Measurements from ENCODE around the gene RAB22A. TPM values are rescaled to one million over a fixed set of nuclear protein-coding genes. Genes with fewer than 3 reads are reported as not detected.
A peak's percentile ranks its signal among the peaks of the same experiment; 100 is the strongest.

The RAB22A gene
- total and polyA plus RNA-seq, 5 experiments from 2014 or later: 11.0 to 23.3 (median 13.7) TPM

DNA sequence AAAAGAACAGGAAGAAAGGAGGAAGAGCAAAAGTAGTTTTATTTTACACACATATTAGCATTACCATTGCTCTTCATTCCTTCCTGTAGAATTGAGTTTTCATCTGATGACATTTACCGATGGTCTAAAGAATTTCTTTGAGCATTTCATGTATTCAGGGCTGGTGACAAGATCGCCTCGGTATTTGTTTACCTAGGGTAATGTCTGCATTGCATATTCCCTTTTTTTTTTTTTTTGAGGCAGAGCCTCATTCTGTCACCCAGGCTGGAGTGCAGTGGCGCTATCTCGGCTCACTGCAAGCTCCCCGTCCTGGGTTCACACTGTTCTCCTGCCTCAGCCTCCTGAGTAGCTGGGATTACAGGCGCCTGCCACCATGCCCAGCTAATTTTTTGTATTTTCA lies 19.3 kb downstream of the RAB22A start:
- Mint-ChIP-seq H3K27ac (peak overlapping the region in 3 of 10 donors; percentile 9 to 65 (median 29)), H3K36me3 (peaks cover 0 to 33% (median 1%) of the 10 kb centered on the region in 3 donors), H3K27me3 (no peaks in the 10 kb centered on the region), H3K4me1 (peaks cover 31 to 66% (median 59%) of the 10 kb centered on the region in 4 donors), H3K4me3 (peak overlapping the region in 1 of 10 donors; percentile 34), H3K9me3 (no peaks in the 10 kb centered on the region)
- ATAC-seq (no peak), DNase-seq (no peak)
- POLR2A ChIA-PET: no interaction called here

DNA sequence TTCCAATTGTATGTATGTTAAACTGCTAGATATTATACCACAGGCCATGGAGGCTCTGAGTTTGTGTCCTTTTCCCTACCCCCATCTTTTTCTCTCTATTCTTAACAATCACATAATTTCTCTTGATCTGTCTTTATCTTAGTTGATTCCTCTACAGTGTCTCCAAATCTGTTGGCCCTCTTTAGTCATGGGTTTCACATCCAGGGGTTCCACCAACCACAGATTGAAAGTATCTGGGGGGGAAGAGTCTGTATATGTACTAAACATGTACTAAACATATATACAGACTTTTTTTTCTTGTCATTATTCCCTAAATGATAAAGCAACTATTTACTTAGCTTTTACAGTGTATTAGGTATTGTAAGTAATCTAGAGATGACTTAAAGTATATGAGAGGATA lies 20.2 kb downstream of the RAB22A start:
- Mint-ChIP-seq H3K36me3 (peaks cover 0 to 33% (median 1%) of the 10 kb centered on the region in 3 donors), H3K27ac (no peak overlapping the region), H3K27me3 (no peaks in the 10 kb centered on the region), H3K9me3 (no peaks in the 10 kb centered on the region), H3K4me1 (peaks cover 31 to 59% (median 54%) of the 10 kb centered on the region in 4 donors), H3K4me3 (no peak overlapping the region)
- POLR2A ChIA-PET: no interaction called here
- ATAC-seq (no peak), DNase-seq (no peak)

DNA sequence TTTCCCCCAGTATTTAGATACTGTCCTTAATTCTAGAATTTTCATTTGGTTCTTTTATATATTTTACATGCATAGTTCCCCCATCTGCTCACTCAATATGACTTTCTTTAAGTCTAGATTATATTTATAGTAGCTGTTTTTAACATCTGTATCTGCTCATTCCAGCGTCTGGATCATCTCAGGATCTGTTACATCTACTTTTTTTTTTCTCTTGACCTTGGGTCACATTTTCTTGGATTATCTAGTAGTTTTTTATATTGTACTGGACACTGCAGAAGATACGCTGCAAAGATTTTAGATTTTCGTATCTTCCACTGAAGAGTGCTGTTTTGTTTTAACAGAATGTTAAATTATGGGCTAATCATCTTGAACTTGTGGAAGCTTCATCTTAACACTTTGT lies 20.7 kb downstream of the RAB22A start:
- no peak for DNase-seq
- Mint-ChIP-seq H3K27ac (peak overlapping the region in 1 of 10 donors; percentile 5), H3K36me3 (peaks cover 0 to 36% (median 1%) of the 10 kb centered on the region in 3 donors), H3K4me1 (peaks cover 33 to 59% (median 54%) of the 10 kb centered on the region in 4 donors), H3K4me3 (no peak overlapping the region), H3K27me3 (no peaks in the 10 kb centered on the region), H3K9me3 (no peaks in the 10 kb centered on the region)
- POLR2A ChIA-PET: interaction anchor here (0.6 to 1.1 kb wide), 2 partner anchors 10 to 13 kb away, joined by 3 read pairs; no protein-coding TSS in a partner anchor
- no peak for ATAC-seq

DNA sequence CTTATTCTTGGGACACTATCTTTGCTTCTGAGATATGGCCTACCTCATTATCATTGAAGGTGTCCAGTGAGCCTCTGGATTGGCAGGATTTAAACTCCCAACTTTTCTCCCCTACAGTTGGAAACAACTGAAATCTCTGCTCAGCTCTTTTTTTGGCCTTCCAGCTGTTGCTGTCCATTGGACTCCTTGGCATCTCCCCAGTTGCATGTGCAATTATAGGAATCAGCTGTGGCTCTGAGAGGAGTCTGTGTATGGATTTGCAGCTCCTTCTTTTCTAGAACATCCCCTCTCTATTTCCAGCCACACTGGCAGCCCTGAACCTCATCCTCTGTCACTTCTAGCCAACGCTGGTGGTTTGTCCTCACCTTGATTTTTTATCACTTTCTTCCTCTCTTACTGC lies 21.2 kb downstream of the RAB22A start:
- ATAC-seq (no peak), DNase-seq (no peak)
- no peak overlapping the region for H3K4me3 Mint-ChIP-seq
- no peaks in the 10 kb centered on the region for H3K9me3 Mint-ChIP-seq
- peaks cover 34 to 56% (median 51%) of the 10 kb centered on the region in 4 donors for H3K4me1 Mint-ChIP-seq
- H3K27ac Mint-ChIP-seq: peak overlapping the region in 2 of 10 donors; percentile 42 to 43
- H3K36me3 Mint-ChIP-seq: peaks cover 0 to 36% (median 1%) of the 10 kb centered on the region in 3 donors
- H3K27me3 Mint-ChIP-seq: no peaks in the 10 kb centered on the region
- POLR2A ChIA-PET: interaction anchor here (0.6 to 1.1 kb wide), 3 partner anchors 10 to 22 kb away, joined by 3 to 4 read pairs (median 3); no protein-coding TSS in a partner anchor

DNA sequence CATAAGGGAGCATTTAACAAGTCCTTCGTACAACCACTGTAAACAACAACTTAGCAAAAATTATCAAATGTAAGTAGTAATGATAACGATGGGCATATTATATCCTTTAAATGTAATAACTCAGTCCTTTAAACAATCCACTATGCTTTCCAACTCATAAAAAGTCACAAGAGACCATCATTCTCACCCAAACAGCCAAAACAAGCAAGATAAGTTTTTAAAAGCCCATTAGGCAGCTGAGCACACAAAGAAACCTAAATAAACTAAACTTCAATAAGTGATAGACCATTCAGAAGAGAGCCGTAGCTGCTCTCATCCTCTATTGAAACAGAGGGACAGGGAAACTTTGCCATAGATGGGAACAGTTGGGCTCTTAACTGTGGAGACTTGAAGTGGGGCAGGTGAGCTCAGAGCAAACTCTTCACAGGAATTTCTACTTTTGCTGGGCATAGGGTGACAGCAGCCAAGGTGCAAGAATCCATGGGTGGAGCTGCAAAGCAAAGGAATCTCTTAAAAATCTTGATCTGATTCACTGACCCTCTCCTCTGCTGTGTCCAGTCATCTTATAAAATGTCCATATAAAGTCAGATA lies 22.5 kb downstream of the RAB22A start:
- H3K4me1 Mint-ChIP-seq: peaks cover 34 to 48% (median 41%) of the 10 kb centered on the region in 4 donors
- H3K36me3 Mint-ChIP-seq: peaks cover 1 to 33% (median 3%) of the 10 kb centered on the region in 3 donors
- H3K27me3 Mint-ChIP-seq: no peaks in the 10 kb centered on the region
- no peak overlapping the region for H3K4me3 Mint-ChIP-seq
- no peak for DNase-seq
- ATAC-seq: no peak
- H3K9me3 Mint-ChIP-seq: no peaks in the 10 kb centered on the region
- POLR2A ChIA-PET: no interaction called here
- peak overlapping the region in 2 of 10 donors; percentile 26 to 31 for H3K27ac Mint-ChIP-seq

DNA sequence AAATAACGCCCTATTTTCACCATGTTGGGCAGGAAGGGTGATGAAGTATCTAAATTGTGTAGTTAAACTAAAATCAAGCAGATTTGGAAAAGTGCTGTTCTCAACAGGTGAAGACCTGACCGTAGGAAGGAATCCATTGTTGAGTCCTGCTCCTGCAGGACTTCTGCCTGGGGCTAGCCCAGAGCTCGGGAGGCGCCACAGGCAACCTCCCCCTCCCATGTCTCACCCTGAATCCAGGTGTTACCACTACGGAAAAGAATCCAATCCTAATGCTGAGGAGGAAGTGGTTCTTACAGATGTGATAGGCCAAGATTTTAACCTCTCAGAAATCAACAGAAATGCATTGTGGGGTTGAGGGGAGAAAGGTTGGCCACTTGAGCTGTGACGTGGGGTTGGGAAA lies 30.2 kb downstream of the RAB22A start:
- POLR2A ChIA-PET: no interaction called here
- peaks cover 5 to 34% (median 5%) of the 10 kb centered on the region in 3 donors for H3K36me3 Mint-ChIP-seq
- peak overlapping the region in 2 of 10 donors; percentile 15 to 17 for H3K27ac Mint-ChIP-seq
- ATAC-seq: no peak
- peaks cover 0 to 9% (median 0%) of the 10 kb centered on the region in 9 donors for H3K9me3 Mint-ChIP-seq
- H3K4me1 Mint-ChIP-seq: peaks cover 25 to 49% (median 34%) of the 10 kb centered on the region in 4 donors
- DNase-seq: no peak
- H3K27me3 Mint-ChIP-seq: no peaks in the 10 kb centered on the region
- no peak overlapping the region for H3K4me3 Mint-ChIP-seq

DNA sequence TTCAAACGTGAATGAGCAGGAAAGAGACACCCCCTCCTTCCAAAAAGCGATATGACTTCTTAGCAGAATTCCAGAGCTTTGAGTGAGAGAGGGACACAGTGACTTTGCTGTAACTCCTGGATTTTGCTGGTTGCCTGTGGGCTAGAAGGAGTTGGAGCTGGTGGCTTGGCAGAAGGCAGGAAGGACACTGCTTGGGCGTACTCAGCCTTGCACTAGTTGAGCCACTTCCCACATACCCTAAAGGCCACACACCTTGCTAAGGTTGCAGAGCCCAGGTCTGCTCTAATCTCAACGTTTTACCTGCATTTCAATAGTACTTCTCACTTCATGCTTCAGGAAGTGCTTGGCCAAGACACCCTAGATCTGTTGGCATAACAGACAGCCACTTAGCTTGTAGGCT lies 30.6 kb downstream of the RAB22A start:
- Mint-ChIP-seq H3K36me3 (peaks cover 5 to 36% (median 5%) of the 10 kb centered on the region in 3 donors), H3K9me3 (peaks cover 0 to 9% (median 0%) of the 10 kb centered on the region in 9 donors), H3K27ac (peak overlapping the region in 3 of 10 donors; percentile 17 to 35 (median 17)), H3K4me3 (no peak overlapping the region), H3K4me1 (peaks cover 25 to 46% (median 35%) of the 10 kb centered on the region in 4 donors), H3K27me3 (no peaks in the 10 kb centered on the region)
- ATAC-seq (no peak), DNase-seq (no peak)
- POLR2A ChIA-PET: no interaction called here

DNA sequence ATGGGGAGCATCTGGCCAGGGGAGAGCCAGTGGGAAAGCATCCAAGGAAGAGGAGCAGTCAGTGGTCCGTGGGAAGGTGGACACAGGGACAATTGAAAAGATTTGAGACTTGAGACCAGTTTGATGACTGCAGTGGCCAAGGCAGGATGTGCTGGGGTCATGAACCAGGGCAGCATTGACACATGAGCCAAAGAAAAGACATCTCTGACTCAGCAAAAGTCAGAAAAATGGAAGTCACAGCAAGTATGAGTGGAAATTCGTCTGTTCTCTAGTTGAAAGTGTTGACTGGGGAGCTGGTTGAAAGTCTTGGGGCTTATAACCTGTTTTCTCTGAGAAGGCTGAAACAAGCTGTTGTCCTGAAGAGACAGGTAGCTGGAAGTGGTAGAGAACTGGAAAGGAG lies 31.3 kb downstream of the RAB22A start:
- Mint-ChIP-seq H3K27ac (peak overlapping the region in 5 of 10 donors; percentile 17 to 78 (median 45)), H3K4me3 (no peak overlapping the region), H3K4me1 (peaks cover 25 to 48% (median 36%) of the 10 kb centered on the region in 4 donors), H3K36me3 (peaks cover 7 to 42% (median 10%) of the 10 kb centered on the region in 3 donors), H3K9me3 (peaks cover 0 to 9% (median 0%) of the 10 kb centered on the region in 9 donors), H3K27me3 (no peaks in the 10 kb centered on the region)
- DNase-seq (no peak), ATAC-seq (no peak)
- POLR2A ChIA-PET: no interaction called here

DNA sequence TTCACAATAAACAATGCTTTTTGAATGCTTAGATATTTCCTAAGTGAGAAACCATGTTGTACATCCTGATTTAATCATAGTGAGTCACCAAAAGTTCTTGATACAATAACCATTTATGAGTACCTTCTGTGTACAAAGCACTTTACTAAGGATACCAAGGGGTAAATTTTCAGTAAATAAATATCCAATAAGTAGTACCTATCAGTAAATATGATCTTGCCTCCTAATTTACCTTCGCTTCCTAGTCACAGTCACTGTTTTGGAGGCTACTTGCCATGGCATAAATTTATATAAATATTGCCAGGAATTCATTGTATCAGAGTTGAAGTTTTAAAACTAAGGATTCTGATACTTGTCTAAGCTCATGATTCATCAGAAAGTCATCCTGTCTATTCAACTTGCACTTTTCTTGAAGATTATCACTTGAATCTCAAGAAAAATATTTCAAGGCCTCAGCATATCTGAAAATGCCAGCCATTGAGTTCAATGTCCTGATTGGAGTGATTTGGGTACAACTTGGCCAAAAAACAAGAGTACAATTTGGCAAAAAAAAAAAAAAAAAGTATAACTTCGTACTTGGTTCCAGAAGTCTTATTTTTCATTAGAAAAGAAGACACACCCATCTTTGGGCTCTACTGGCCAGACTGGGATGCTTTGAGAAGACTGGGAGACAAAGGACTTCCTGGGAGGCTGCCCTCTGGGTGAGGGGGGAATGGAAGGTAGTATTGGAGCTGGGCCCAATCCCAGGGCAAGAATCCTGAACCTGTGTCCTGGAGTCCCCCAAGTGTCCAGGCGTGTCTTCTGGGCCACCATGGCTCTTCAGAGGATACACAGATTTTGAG lies 32.8 kb downstream of the RAB22A start:
- no peak overlapping the region for H3K27ac Mint-ChIP-seq
- H3K36me3 Mint-ChIP-seq: peaks cover 9 to 48% (median 21%) of the 10 kb centered on the region in 3 donors

DNA sequence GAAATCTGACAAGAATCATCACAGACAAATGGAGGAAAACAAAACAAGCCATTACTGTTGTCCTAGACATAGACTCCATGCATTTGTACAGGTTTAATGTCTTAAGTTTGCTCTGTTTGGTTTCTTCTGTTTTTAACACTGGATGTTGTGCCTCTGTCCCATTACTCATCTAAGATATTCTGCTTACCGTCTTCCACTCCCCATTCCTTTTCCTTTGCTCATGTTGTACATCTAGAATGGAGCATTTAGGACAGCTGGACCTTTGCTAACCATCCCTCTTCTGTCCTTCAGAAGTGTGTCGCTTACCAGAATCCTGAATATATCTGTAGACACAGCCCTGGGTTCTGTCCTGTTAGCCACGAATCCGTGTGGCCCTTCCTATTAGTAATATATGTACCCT lies 35.2 kb downstream of the RAB22A start:
- H3K36me3 Mint-ChIP-seq: peaks cover 9 to 68% (median 19%) of the 10 kb centered on the region in 3 donors

More for the DNA sequence above, 32.8 kb downstream of the RAB22A start:
- Mint-ChIP-seq H3K4me3 (no peak overlapping the region), H3K4me1 (peaks cover 25 to 47% (median 36%) of the 10 kb centered on the region in 4 donors), H3K27me3 (no peaks in the 10 kb centered on the region), H3K9me3 (peaks cover 0 to 9% (median 0%) of the 10 kb centered on the region in 9 donors)
- DNase-seq: no peak
- no peak for ATAC-seq
- POLR2A ChIA-PET: no interaction called here

DNA sequence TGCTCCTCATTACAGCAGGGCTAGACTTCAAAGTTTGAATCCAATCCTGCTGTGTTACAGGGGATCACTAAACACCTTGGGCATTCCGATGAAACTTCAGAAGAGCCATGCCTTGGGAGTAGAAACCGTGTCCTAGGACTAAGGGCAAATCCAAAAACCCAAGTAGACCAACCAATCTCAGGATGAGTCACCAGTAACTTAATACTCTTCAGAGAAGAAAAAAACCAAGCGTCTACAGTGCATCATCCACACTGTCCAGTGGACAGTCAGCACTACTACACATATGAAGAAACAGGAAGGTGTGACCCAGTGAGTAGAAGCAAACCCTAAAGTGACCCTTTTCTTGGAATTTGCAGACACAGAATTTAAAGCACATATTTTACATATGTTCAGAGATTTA lies 40.1 kb downstream of the RAB22A start:
- Mint-ChIP-seq H3K27ac (peak overlapping the region in 3 of 10 donors; percentile 1 to 43 (median 5)), H3K9me3 (no peaks in the 10 kb centered on the region), H3K36me3 (peaks cover 14 to 78% (median 30%) of the 10 kb centered on the region in 3 donors), H3K4me1 (peaks cover 0 to 16% (median 11%) of the 10 kb centered on the region in 4 donors), H3K27me3 (no peaks in the 10 kb centered on the region), H3K4me3 (no peak overlapping the region)
- no peak for DNase-seq
- POLR2A ChIA-PET: no interaction called here
- ATAC-seq: no peak

More for the DNA sequence above, 35.2 kb downstream of the RAB22A start:
- peaks cover 0 to 9% (median 0%) of the 10 kb centered on the region in 9 donors for H3K9me3 Mint-ChIP-seq
- no peaks in the 10 kb centered on the region for H3K27me3 Mint-ChIP-seq
- DNase-seq: no peak
- H3K4me3 Mint-ChIP-seq: no peak overlapping the region
- H3K4me1 Mint-ChIP-seq: peaks cover 17 to 32% (median 27%) of the 10 kb centered on the region in 4 donors
- no peak for ATAC-seq
- POLR2A ChIA-PET: no interaction called here
- no peak overlapping the region for H3K27ac Mint-ChIP-seq

DNA sequence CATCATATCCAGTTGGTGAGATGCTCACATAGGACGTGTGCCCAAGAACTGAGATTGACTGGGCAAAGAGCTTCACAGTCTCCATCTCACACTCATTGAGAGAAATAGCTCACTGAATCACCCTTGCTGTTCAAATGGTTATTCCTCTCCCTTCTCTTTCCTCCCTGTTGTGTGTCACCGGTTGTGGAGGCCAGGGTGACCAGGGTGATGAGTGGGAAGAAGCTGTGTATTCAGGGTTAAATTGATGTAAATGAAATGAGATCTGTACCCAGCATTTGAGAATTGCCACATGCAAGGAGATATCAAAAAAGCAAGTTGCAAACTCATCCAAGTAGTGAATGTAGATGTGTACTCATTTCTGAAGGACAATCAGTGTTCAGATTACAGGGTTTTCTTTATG lies 43.0 kb downstream of the RAB22A start:
- no peak overlapping the region for H3K4me3 Mint-ChIP-seq
- H3K9me3 Mint-ChIP-seq: no peaks in the 10 kb centered on the region
- no peak for DNase-seq
- H3K4me1 Mint-ChIP-seq: peaks cover 0 to 5% (median 1%) of the 10 kb centered on the region in 4 donors
- no peaks in the 10 kb centered on the region for H3K27me3 Mint-ChIP-seq
- no peak for ATAC-seq
- peak overlapping the region in 1 of 10 donors; percentile 29 for H3K27ac Mint-ChIP-seq
- POLR2A ChIA-PET: no interaction called here
- peaks cover 4 to 74% (median 17%) of the 10 kb centered on the region in 3 donors for H3K36me3 Mint-ChIP-seq

DNA sequence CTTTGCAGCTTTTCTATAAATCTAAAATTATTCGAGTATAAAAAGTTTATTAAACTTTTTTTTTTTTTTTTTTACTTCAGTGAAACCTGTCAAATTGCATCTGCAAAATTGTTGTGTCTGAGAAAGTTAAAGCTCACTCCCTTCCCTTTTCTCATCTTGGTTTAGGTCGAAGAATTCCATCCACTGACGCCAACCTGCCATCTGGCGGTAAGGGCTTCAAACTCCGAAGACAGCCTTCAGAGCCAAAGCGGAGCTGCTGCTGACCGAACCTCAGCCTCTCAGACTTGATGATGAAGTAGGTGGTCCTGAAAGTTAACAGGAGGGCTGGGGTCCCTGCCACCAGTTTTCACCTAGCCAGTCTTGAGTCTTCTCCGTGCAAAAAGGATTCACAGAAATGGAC lies 49.9 kb downstream of the RAB22A start:
- Mint-ChIP-seq H3K9me3 (no peaks in the 10 kb centered on the region), H3K4me1 (no peaks in the 10 kb centered on the region), H3K36me3 (peaks cover under 1 to 86% (median 14%) of the 10 kb centered on the region in 3 donors), H3K4me3 (no peak overlapping the region), H3K27ac (peak overlapping the region in 1 of 10 donors; percentile 19), H3K27me3 (no peaks in the 10 kb centered on the region)
- POLR2A ChIA-PET: interaction anchor here (0.6 kb wide), 1 partner anchor 67 kb away, joined by 3 read pairs; no protein-coding TSS in a partner anchor
- no peak for ATAC-seq
- DNase-seq: no peak

Measured in naive thymus-derived CD8-positive, alpha-beta T cell (primary cell).